Neural progenitor cell (in vitro differentiated cells): ENCODE results near the gene LDLRAD4.

Experiments used
- EZH2 ChIP-seq: fragments of 200-600 bp; sonication (generic); IDR thresholded peaks from 2 replicates; pipeline ENCODE4 v1.6.1; 2017; ENCODE audit warnings: antibody characterized with exemption, mild to moderate bottlenecking, moderate library complexity
- EZH2phosphoT487 ChIP-seq: fragments of 200-600 bp; sonication (generic); IDR thresholded peaks from 2 replicates; pipeline ENCODE4 v1.6.1; 2017; ENCODE audit warnings: antibody characterized with exemption
- TF ChIP-seq, protein P1 (sequence below): fragments of 200-600 bp; sonication (generic); IDR thresholded peaks from 2 replicates; pipeline ENCODE4 v1.5.1; 2017; ENCODE audit warnings: antibody characterized with exemption, mild to moderate bottlenecking

DNA sequence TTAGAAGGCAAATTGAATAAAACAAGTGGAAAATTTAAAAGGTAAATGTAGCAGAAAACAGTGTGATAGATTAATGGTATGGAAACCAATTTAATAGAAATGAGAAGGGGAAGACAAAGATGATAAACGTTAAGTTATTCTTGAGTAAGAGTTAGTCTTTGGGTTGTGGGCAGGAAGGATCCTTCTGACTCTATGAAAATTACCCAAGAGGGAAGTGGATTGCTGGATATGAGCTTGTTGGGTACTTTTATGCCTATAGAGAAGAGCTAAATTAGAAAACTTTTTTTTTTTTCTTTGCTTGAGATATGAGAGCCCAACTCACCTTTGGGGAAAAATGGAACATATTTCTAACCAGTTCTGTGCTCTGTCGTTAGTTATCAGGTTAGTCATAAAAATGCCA, 144.0 kb downstream of the LDLRAD4 start:
- TF ChIP-seq EZH2 (no peak), EZH2phosphoT487 (no peak)
- TF ChIP-seq, protein P1, sequence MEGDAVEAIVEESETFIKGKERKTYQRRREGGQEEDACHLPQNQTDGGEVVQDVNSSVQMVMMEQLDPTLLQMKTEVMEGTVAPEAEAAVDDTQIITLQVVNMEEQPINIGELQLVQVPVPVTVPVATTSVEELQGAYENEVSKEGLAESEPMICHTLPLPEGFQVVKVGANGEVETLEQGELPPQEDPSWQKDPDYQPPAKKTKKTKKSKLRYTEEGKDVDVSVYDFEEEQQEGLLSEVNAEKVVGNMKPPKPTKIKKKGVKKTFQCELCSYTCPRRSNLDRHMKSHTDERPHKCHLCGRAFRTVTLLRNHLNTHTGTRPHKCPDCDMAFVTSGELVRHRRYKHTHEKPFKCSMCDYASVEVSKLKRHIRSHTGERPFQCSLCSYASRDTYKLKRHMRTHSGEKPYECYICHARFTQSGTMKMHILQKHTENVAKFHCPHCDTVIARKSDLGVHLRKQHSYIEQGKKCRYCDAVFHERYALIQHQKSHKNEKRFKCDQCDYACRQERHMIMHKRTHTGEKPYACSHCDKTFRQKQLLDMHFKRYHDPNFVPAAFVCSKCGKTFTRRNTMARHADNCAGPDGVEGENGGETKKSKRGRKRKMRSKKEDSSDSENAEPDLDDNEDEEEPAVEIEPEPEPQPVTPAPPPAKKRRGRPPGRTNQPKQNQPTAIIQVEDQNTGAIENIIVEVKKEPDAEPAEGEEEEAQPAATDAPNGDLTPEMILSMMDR, result no peak
